ENCODE results near the gene DOCK2. TPM values are rescaled to one million over a fixed set of nuclear protein-coding genes. Genes with fewer than 3 reads are reported as not detected.
A peak's percentile ranks its signal among the peaks of the same experiment; 100 is the strongest.

The DOCK2 gene
- total and polyA plus RNA-seq, 8 donors: 4.3 to 101 (median 5.3) TPM

DNA sequence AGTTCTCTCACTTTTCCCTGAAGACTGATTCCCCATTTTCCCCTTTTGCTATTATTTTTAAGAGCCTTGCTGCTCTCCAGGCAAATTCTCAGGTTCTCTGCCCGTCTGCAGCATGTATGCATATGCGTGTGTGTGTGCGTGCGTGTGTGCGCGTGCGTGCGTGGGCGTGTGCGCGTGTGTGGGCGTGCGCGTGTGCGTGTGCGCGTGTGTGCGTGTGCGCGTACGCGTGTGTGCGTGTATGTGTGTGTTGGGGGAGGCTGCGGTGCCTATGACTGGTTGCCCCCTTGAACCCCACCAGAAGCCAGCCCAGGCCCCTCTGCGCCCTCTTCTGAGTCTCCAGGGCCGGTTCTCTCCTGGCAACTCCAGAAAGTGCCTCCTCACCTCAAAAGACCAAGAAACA, 467.6 kb downstream of the DOCK2 start:
- intact Hi-C loops (cut with DNase I): loop anchor here in 1 of 2 donors (5.0 kb wide), 1 partner anchor 78 kb away; no protein-coding TSS in a partner anchor
- no peak for ATAC-seq
- Histone ChIP-seq H3K9me3 (no peaks in the 10 kb centered on the region), H3K4me3 (no peak overlapping the region), H3K27me3 (no peaks in the 10 kb centered on the region), H3K36me3 (no peaks in the 10 kb centered on the region), H3K27ac (no peak overlapping the region), H3K4me1 (peaks cover 0 to 5% of the 10 kb centered on the region in 2 donors)
- DNase-seq: no peak
- TF ChIP-seq, protein P1, sequence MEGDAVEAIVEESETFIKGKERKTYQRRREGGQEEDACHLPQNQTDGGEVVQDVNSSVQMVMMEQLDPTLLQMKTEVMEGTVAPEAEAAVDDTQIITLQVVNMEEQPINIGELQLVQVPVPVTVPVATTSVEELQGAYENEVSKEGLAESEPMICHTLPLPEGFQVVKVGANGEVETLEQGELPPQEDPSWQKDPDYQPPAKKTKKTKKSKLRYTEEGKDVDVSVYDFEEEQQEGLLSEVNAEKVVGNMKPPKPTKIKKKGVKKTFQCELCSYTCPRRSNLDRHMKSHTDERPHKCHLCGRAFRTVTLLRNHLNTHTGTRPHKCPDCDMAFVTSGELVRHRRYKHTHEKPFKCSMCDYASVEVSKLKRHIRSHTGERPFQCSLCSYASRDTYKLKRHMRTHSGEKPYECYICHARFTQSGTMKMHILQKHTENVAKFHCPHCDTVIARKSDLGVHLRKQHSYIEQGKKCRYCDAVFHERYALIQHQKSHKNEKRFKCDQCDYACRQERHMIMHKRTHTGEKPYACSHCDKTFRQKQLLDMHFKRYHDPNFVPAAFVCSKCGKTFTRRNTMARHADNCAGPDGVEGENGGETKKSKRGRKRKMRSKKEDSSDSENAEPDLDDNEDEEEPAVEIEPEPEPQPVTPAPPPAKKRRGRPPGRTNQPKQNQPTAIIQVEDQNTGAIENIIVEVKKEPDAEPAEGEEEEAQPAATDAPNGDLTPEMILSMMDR (IDR thresholded peaks at IDR 0.05): no peak

DNA sequence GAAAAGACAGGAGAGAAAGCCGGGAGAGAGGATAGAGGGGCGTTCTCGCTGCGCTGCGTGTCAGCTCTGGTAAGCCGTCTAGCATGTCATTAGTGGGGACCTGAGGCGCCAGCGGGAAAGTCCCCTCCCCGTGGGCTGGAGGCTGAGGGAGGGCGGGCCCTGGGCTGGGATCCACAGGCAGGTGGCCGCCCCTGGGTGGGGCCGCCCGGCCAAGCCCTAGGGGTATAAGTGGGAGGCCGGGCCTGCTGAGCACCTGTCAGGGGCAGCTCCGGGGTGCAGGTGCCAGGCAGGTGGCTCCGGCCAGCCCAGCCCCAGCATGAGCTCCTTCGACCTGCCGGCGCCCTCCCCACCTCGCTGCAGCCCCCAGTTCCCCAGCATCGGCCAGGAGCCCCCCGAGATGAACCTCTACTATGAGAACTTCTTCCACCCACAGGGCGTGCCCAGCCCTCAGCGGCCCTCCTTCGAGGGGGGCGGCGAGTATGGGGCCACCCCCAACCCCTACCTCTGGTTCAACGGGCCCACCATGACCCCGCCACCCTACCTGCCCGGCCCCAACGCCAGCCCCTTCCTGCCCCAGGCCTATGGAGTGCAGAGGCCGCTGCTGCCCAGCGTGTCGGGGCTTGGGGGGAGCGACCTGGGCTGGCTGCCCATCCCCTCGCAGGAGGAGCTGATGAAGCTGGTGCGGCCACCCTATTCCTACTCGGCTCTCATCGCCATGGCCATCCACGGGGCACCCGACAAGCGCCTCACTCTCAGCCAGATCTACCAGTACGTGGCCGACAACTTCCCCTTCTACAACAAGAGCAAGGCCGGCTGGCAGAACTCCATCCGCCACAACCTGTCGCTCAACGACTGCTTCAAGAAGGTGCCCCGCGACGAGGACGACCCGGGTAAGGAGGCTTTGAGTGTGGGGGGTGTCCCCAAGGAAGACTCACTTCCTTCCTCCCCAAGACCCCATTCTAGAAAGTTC, 468.9 kb downstream of the DOCK2 start, which contains the start of gene FOXI1:
TSS of gene FOXI1 (plus strand) at position 256 of the 970 bp plus-strand sequence. CDS start at position 317, 61 bp downstream.
- DNase-seq (no peak), ATAC-seq (peak; percentile 95)
- TF ChIP-seq, protein P1 (IDR thresholded peaks at IDR 0.05): no peak
- Histone ChIP-seq H3K27ac (no peak within 1 kb of the TSS), H3K4me3 (no peak within 1 kb of the TSS), H3K9me3 (no peaks in the 10 kb centered on the region), H3K36me3 (no peaks in the 10 kb centered on the region), H3K27me3 (no peaks in the 10 kb centered on the region), H3K4me1 (peaks cover 0 to 5% of the 10 kb centered on the region in 2 donors)
- intact Hi-C loops (cut with DNase I): loop anchor here in 1 of 2 donors (5.0 kb wide), 1 partner anchor 76 kb away; no protein-coding TSS in a partner anchor

DNA sequence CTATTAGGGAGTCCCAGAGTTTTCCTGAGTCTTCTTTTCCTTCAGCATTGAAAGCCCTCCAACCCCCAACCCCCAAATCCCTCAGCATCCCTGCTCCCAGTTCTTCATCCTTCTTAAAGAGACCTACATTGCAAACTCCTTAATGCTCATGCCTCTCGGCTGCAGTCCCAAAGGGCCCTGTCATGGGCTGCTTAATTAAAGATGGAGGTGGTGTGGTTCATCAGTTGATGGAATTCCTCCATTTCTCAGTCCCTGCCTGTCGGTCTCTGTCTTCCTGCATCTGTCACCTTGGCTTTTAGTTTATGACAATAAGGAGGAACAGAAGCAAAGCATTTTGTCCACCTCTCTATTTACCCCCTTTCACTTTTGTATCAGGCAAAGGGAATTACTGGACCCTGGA, 470.6 kb downstream of the DOCK2 start:
- ATAC-seq: no peak

DNA sequence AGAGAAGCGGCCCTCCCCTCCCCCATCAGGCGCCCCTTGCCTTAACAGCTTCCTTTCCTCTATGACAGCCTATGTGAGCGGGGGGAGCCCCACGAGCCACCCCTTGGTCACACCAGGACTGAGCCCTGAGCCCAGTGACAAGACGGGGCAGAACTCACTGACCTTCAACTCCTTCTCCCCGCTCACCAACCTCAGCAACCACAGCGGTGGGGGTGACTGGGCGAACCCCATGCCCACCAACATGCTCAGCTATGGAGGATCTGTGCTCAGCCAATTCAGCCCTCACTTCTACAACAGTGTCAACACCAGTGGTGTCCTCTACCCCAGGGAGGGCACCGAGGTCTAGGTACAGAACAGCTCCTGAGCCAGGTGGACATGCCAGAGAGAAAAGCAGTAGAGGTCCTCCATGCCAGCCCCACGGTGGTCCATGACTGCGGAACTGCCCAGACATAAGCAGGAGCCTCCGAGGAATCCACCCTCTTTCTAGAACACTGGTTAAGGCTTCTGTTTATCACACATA, 471.3 kb downstream of the DOCK2 start:
- H3K4me3 ChIP-seq: no peak overlapping the region
- peaks cover 0 to 12% of the 10 kb centered on the region in 2 donors for H3K4me1 ChIP-seq
- ATAC-seq: no peak
- no peaks in the 10 kb centered on the region for H3K27me3 ChIP-seq
- no peaks in the 10 kb centered on the region for H3K36me3 ChIP-seq
- H3K9me3 ChIP-seq: no peaks in the 10 kb centered on the region
- intact Hi-C loops (cut with DNase I): loop anchor here in 1 of 2 donors (5.0 kb wide), 1 partner anchor 74 kb away; no protein-coding TSS in a partner anchor
- no peak for DNase-seq
- H3K27ac ChIP-seq: no peak overlapping the region
- TF ChIP-seq, protein P1 (IDR thresholded peaks at IDR 0.05): no peak

More for the DNA sequence above, 470.6 kb downstream of the DOCK2 start:
- TF ChIP-seq, protein P1 (IDR thresholded peaks at IDR 0.05): no peak
- H3K27me3 ChIP-seq: no peaks in the 10 kb centered on the region
- H3K27ac ChIP-seq: no peak overlapping the region
- H3K36me3 ChIP-seq: no peaks in the 10 kb centered on the region
- peaks cover 0 to 6% of the 10 kb centered on the region in 2 donors for H3K4me1 ChIP-seq
- H3K9me3 ChIP-seq: no peaks in the 10 kb centered on the region
- no peak overlapping the region for H3K4me3 ChIP-seq
- no peak for DNase-seq
- intact Hi-C loops (cut with DNase I): loop anchor here in 1 of 2 donors (5.0 kb wide), 1 partner anchor 75 kb away; no protein-coding TSS in a partner anchor
